H1 (cell line): Measurements from ENCODE around the gene MPDZ.

Experiments used
- CHD7 ChIP-seq: fragments of 300-600 bp; sonication (generic); IDR thresholded peaks from 2 replicates; pipeline ENCODE4 v1.7.1; 2012; ENCODE audit warnings: low read length, moderate library complexity, mild to moderate bottlenecking, inconsistent platforms; ENCODE audit not compliant: insufficient replicate concordance
- CTBP2 ChIP-seq: IDR thresholded peaks from 2 replicates; pipeline ENCODE4 v1.7.0; 2011; ENCODE audit warnings: borderline replicate concordance, mild to moderate bottlenecking, moderate library complexity, mixed read lengths, low read length; ENCODE audit not compliant: insufficient read depth, insufficient read length
- CTCF ChIP-seq, 3 experiments: IDR thresholded peaks; 1 replicate in 2 of 3; 2 replicates in 1 of 3; pipeline versions ENCODE4 v1.5.1 to v1.6.1; 2011; ENCODE audit warnings: low read length in 3 of 3, mild to moderate bottlenecking in 3 of 3, inconsistent platforms in 2 of 3, low read depth in 1 of 3, moderate library complexity in 1 of 3; ENCODE audit not compliant: insufficient read depth in 1 of 3; ENCODE audit errors: control extremely low read depth in 1 of 3
- JUND ChIP-seq: IDR thresholded peaks from 2 replicates; pipeline ENCODE4 v1.6.1; 2011; ENCODE audit warnings: mild to moderate bottlenecking, improper control_type of control experiment, low read length
- MAFK ChIP-seq: IDR thresholded peaks from 2 replicates; pipeline ENCODE4 v1.6.1; 2012; ENCODE audit warnings: low read depth, mild to moderate bottlenecking, improper control_type of control experiment, low read length
- POLR2AphosphoS5 ChIP-seq: IDR thresholded peaks from 2 replicates; pipeline ENCODE4 v1.6.1; 2011; ENCODE audit warnings: low read depth, low read length
- RAD21 ChIP-seq, 2 experiments: IDR thresholded peaks in 1 of 2; conservative IDR thresholded peaks in 1 of 2; 2 replicates each; pipeline ENCODE4 v1.6.1; 2011; ENCODE audit warnings: low read depth in 2 of 2, low read length in 2 of 2, improper control_type of control experiment in 1 of 2, inconsistent platforms in 1 of 2, mild to moderate bottlenecking in 1 of 2, moderate library complexity in 1 of 2
- SAP30 ChIP-seq: fragments of 300-600 bp; sonication (generic); IDR thresholded peaks from 2 replicates; pipeline ENCODE4 v1.7.1; 2012; ENCODE audit warnings: low read length, moderate library complexity, mild to moderate bottlenecking, inconsistent platforms; ENCODE audit not compliant: insufficient read depth, insufficient replicate concordance

GRCh38 chr9:13266167-13266566 is 13.3 kb downstream of the MPDZ start:
- no peak for TF ChIP-seq RAD21 (IDR thresholded peaks at IDR 0.05 in 1 of 2, conservative IDR thresholded peaks at IDR 0.05 in 1 of 2; ENCODE audit: low read depth in 2 of 2, low read length in 2 of 2)
- TF ChIP-seq CTCF (IDR thresholded peaks at IDR 0.05; ENCODE audit: control extremely low read depth in 1 of 3, insufficient read depth in 1 of 3, low read depth in 1 of 3, low read length in 3 of 3), result no peak
- no peak for TF ChIP-seq CHD7
- no peak for TF ChIP-seq MAFK
- TF ChIP-seq CTBP2, result no peak
- TF ChIP-seq POLR2AphosphoS5, result no peak
- TF ChIP-seq JUND, result no peak
- no peak for TF ChIP-seq SAP30
